Kidney (tissue), 14 donors: ENCODE measurements around the gene MB21D2. TPM values are rescaled to one million over a fixed set of nuclear protein-coding genes. Genes with fewer than 3 reads are reported as not detected.

Experiments used
- DNase-seq, 5 donors: peaks; one replicate each; pipeline ENCODE4 v3.0.0-alpha.2; 2013 to 2020
- FAIRE-seq: peaks from 2 replicates; lab custom pipeline; 2012; peaks lifted over from hg19 to GRCh38; lab: Jason Lieb, UNC
- H3K27ac ChIP-seq, 2 donors: one replicate each; pipeline ENCODE4 v1.7.0; 2013; ENCODE audit warnings: low read depth in 2 of 2, low read length in 2 of 2, inconsistent platforms in 1 of 2
- H3K27me3 ChIP-seq: one replicate; pipeline ENCODE4 v1.7.1; 2013; ENCODE audit warnings: low read length, inconsistent platforms; ENCODE audit not compliant: control insufficient read depth, insufficient read depth
- H3K36me3 ChIP-seq, 3 donors: one replicate each; pipeline versions ENCODE4 v1.7.0 to v1.7.1; 2013; ENCODE audit warnings: low read length in 3 of 3, control low read depth in 1 of 3, inconsistent platforms in 1 of 3; ENCODE audit not compliant: insufficient read depth in 3 of 3, control insufficient read depth in 2 of 3
- H3K4me1 ChIP-seq, 3 donors: one replicate each; pipeline versions ENCODE4 v1.7.0 to v1.7.1; 2013; ENCODE audit warnings: low read length in 3 of 3, inconsistent platforms in 1 of 3, low read depth in 1 of 3; ENCODE audit not compliant: control insufficient read depth in 2 of 3, insufficient read depth in 2 of 3
- H3K4me3 ChIP-seq, 3 donors: one replicate each; pipeline versions ENCODE4 v1.7.0 to v1.8.1; 2013; ENCODE audit warnings: low read length in 3 of 3, control low read depth in 1 of 3, inconsistent platforms in 1 of 3
- H3K9ac ChIP-seq, 3 donors: one replicate each; pipeline versions ENCODE4 v1.7.0 to v1.7.1; 2013; ENCODE audit warnings: low read length in 3 of 3, control low read depth in 1 of 3, inconsistent platforms in 1 of 3
- H3K9me3 ChIP-seq, 3 donors: one replicate each; pipeline versions ENCODE4 v1.7.0 to v1.7.1; 2013; ENCODE audit warnings: low read length in 3 of 3, control low read depth in 1 of 3, inconsistent platforms in 1 of 3; ENCODE audit not compliant: control insufficient read depth in 2 of 3, insufficient read depth in 1 of 3
- CTCF ChIP-seq: IDR thresholded peaks from 3 replicates; pipeline ENCODE4 v1.5.1; 2012; ENCODE audit warnings: mild to moderate bottlenecking, moderate library complexity, borderline replicate concordance; ENCODE audit not compliant: insufficient read depth; ENCODE audit errors: extremely low read depth
- intact Hi-C: fragments of 100-400 bp; cut with DNase I; formaldehyde crosslinking; loops from one replicate; pipeline ENCODE4 v1.11.1; 2022
- polyA plus RNA-seq: library from polyadenylated mRNA; stranded (reverse); fragments of 350-450 nt; fragmentation: Illumina TruSeq; extraction: RNeasy Lipid Tissue Mini Kit (QIAGEN cat#74804); gene quantifications from one replicate; pipeline ENCODE4 v1.2.3, GENCODE V29; 2014; ENCODE audit warnings: low read depth, low replicate concordance; ENCODE audit not compliant: insufficient read depth
- total RNA-seq: library from RNA; stranded (reverse); fragmentation: NEBNext Ultra II Directional; extraction: Animal tissue kit (Norgen Biotek cat#: 25700); gene quantifications from one replicate; pipeline ENCODE4 v1.2.1, GENCODE V29; 2021
- donor health status: control.
- donor health status: control.
- donor health status: control.
- donor health status: control.
- donor health status: control.
- donor health status: DM: yes; HTN: yes; CAD: no.
- donor health status: Normal renal cell carcinoma (clear cell type).

The MB21D2 gene
- total and polyA plus RNA-seq, 2 donors from 2014 or later = 3.2 to 3.9 TPM

GRCh38 chr3:192869131-192870031 lies 48.3 kb downstream of the MB21D2 start:
- Histone ChIP-seq H3K27ac (no peak overlapping the region), H3K36me3 (no peaks in the 10 kb centered on the region), H3K27me3 (no peaks in the 10 kb centered on the region), H3K4me3 (no peak overlapping the region), H3K9me3 (no peaks in the 10 kb centered on the region), H3K9ac (no peak overlapping the region), H3K4me1 (peaks cover 0 to 5% (median 0%) of the 10 kb centered on the region in 3 donors)
- FAIRE-seq = no peak
- TF ChIP-seq CTCF = no peak
- DNase-seq = no peak
- intact Hi-C loops = no loop called here

- Histone ChIP-seq H3K9ac (no peak overlapping the region), H3K27me3 (no peaks in the 10 kb centered on the region), H3K27ac (no peak overlapping the region), H3K4me1 (peaks cover 0 to 5% (median 0%) of the 10 kb centered on the region in 3 donors), H3K9me3 (no peaks in the 10 kb centered on the region), H3K4me3 (no peak overlapping the region), H3K36me3 (no peaks in the 10 kb centered on the region)
- TF ChIP-seq CTCF = no peak
- DNase-seq (no peak), FAIRE-seq (no peak)
- intact Hi-C loops = no loop called here
These were observed 50.0 kb downstream of the MB21D2 start for GRCh38 chr3:192867645-192868044.

- H3K9ac ChIP-seq = no peak overlapping the region
- H3K4me3 ChIP-seq = no peak overlapping the region
- intact Hi-C loops = no loop called here
- no peaks in the 10 kb centered on the region for H3K9me3 ChIP-seq
- FAIRE-seq (no peak), DNase-seq (no peak)
- no peaks in the 10 kb centered on the region for H3K27me3 ChIP-seq
- H3K4me1 ChIP-seq = peaks cover 0 to 5% (median 0%) of the 10 kb centered on the region in 3 donors
- no peak overlapping the region for H3K27ac ChIP-seq
- no peaks in the 10 kb centered on the region for H3K36me3 ChIP-seq
- TF ChIP-seq CTCF = no peak
These were observed 50.9 kb downstream of the MB21D2 start for GRCh38 chr3:192866804-192867203.
